Endothelial cell of umbilical vein (primary cell): Measurements from ENCODE around the gene CPNE5. TPM values are rescaled to one million over a fixed set of nuclear protein-coding genes. Genes with fewer than 3 reads are reported as not detected.

Source experiments
- BruUV-seq: library from RNA; stranded (reverse); fragments of 400-500 nt; replicated peaks from 2 replicates; lab custom pipeline; 2021; lab: Mats Ljungman, UMichigan
- CTCF ChIA-PET: fragments of 300-600, 350-600 bp; sonication (Branson Sonifier 250); formaldehyde crosslinking; loops from one replicate; lab custom pipeline; 2021; ENCODE audit warnings: antibody characterized with exemption, inconsistent platforms; lab: Charles Lee
- POLR2A ChIA-PET: fragments of 300-600, 350-600 bp; sonication (Branson Sonifier 250); formaldehyde crosslinking; loops from one replicate; lab custom pipeline; 2021; ENCODE audit warnings: antibody characterized with exemption, inconsistent platforms; lab: Charles Lee
- DNase-seq: peaks from one replicate; pipeline ENCODE4 v3.0.0-alpha.2; 2011; ENCODE audit warnings: low read depth, low spot score
- FAIRE-seq: peaks from 2 replicates; lab custom pipeline; 2011; peaks lifted over from hg19 to GRCh38; lab: Jason Lieb, UNC
- H2AFZ ChIP-seq: 2 replicates; pipeline ENCODE4 v1.6.0; 2012; ENCODE audit warnings: low read depth, low read length, control low read depth, inconsistent platforms
- H3K27ac ChIP-seq: 2 replicates; pipeline ENCODE4 v1.5.1; 2011; ENCODE audit warnings: low read depth, mild to moderate bottlenecking, control low read depth, low read length, moderate library complexity; ENCODE audit not compliant: insufficient read depth
- H3K27me3 ChIP-seq, 2 experiments: 2 replicates each; pipeline versions ENCODE4 v1.6.0 to v1.6.1; 2011; ENCODE audit warnings: low read length in 2 of 2, mixed read lengths in 1 of 2; ENCODE audit not compliant: control insufficient read depth in 2 of 2, insufficient read depth in 2 of 2
- H3K36me3 ChIP-seq, 2 experiments: 2 replicates in 1 of 2; 3 replicates in 1 of 2; pipeline ENCODE4 v1.5.1; 2011; ENCODE audit warnings: low read length in 2 of 2, mild to moderate bottlenecking in 1 of 2, moderate library complexity in 1 of 2; ENCODE audit not compliant: control insufficient read depth in 2 of 2, insufficient read depth in 2 of 2; ENCODE audit errors: extremely low read depth in 1 of 2
- H3K4me1 ChIP-seq: 3 replicates; pipeline ENCODE4 v1.5.1; 2011; ENCODE audit warnings: mild to moderate bottlenecking, low read length; ENCODE audit not compliant: control insufficient read depth, insufficient read depth; ENCODE audit errors: extremely low read depth
- H3K4me2 ChIP-seq: 2 replicates; pipeline ENCODE4 v1.6.1; 2011; ENCODE audit warnings: low read length, control low read depth, mixed read lengths; ENCODE audit not compliant: insufficient read depth
- H3K4me3 ChIP-seq, 3 experiments: fragments of 200-600 bp in 1 of 3; sonication (generic), shearing (Covaris generic) in 1 of 3; replicated peaks in 1 of 3; 2 replicates each; pipeline ENCODE4 v1.5.1; 2011 to 2016; ENCODE audit warnings: control low read depth in 3 of 3, low read length in 3 of 3, mild to moderate bottlenecking in 2 of 3, inconsistent platforms in 1 of 3, low read depth in 1 of 3, moderate library complexity in 1 of 3; ENCODE audit not compliant: insufficient read depth in 1 of 3
- H3K79me2 ChIP-seq: 2 replicates; pipeline ENCODE4 v1.6.0; 2012; ENCODE audit warnings: low read length, inconsistent platforms; ENCODE audit not compliant: control insufficient read depth, insufficient read depth
- H3K9ac ChIP-seq: replicated peaks from 2 replicates; pipeline ENCODE3; 2011; ENCODE audit warnings: low read length, control low read depth; ENCODE audit not compliant: insufficient read depth; ENCODE audit errors: extremely low read depth
- H3K9me1 ChIP-seq: replicated peaks from 3 replicates; pipeline ENCODE4 v1.6.0; 2011; ENCODE audit warnings: mild to moderate bottlenecking, low read length; ENCODE audit not compliant: control insufficient read depth, insufficient read depth; ENCODE audit errors: extremely low read depth
- H3K9me3 ChIP-seq: replicated peaks from 2 replicates; pipeline ENCODE4 v1.5.1; 2012; ENCODE audit warnings: low read length, inconsistent platforms; ENCODE audit not compliant: control insufficient read depth, insufficient read depth
- H4K20me1 ChIP-seq: replicated peaks from 2 replicates; pipeline ENCODE3; 2011; ENCODE audit warnings: mild to moderate bottlenecking, low read length; ENCODE audit not compliant: control insufficient read depth, insufficient read depth; ENCODE audit errors: extremely low read depth
- EZH2 ChIP-seq: IDR thresholded peaks from 2 replicates; pipeline ENCODE4 v1.6.1; 2012; ENCODE audit warnings: borderline replicate concordance, low read depth, mild to moderate bottlenecking, moderate library complexity, low read length, inconsistent platforms; ENCODE audit not compliant: severe bottlenecking
- FOS ChIP-seq: IDR thresholded peaks from 2 replicates; pipeline ENCODE4 v1.6.1; 2011; ENCODE audit warnings: mild to moderate bottlenecking, low read length, moderate library complexity, borderline replicate concordance; ENCODE audit not compliant: insufficient read depth
- JUN ChIP-seq: IDR thresholded peaks from 2 replicates; pipeline ENCODE4 v1.6.1; 2011; ENCODE audit warnings: borderline replicate concordance, low read depth; ENCODE audit not compliant: insufficient read length, insufficient read depth
- dilution Hi-C: fragments of 300-500 bp; cut with MboI; formaldehyde crosslinking; loops from one replicate; pipeline ENCODE4 v1.15.0; 2019; ENCODE audit warnings: low sequenced_read_pairs; ENCODE audit not compliant: extremely low pct_ligation_motif_present
- intact Hi-C: fragments of 100-400 bp; cut with micrococcal nuclease; formaldehyde crosslinking; loops from one replicate; pipeline ENCODE4 v1.10.0; 2022
- polyA plus RNA-seq, 4 experiments: library from polyadenylated mRNA; depleted of rRNA in 3 of 4; stranded (reverse) in 3 of 4; unstranded in 1 of 4; fragments of >200 nt; gene quantifications; 2 replicates each; pipeline versions ENCODE4 v1.2.1 to v1.2.3, GENCODE V29; 2011 to 2012; ENCODE audit warnings: missing spikeins in 1 of 4
- total RNA-seq: library from RNA; stranded (reverse); gene quantifications from 2 replicates; pipeline ENCODE4 v1.2.3, GENCODE V29; 2021

CPNE5 gene
- total and polyA plus RNA-seq, 2 donors (not counting 3 experiments of a cell fraction or from before 2014, with no cell fraction given) = 18.8 to 49.4 TPM

DNA sequence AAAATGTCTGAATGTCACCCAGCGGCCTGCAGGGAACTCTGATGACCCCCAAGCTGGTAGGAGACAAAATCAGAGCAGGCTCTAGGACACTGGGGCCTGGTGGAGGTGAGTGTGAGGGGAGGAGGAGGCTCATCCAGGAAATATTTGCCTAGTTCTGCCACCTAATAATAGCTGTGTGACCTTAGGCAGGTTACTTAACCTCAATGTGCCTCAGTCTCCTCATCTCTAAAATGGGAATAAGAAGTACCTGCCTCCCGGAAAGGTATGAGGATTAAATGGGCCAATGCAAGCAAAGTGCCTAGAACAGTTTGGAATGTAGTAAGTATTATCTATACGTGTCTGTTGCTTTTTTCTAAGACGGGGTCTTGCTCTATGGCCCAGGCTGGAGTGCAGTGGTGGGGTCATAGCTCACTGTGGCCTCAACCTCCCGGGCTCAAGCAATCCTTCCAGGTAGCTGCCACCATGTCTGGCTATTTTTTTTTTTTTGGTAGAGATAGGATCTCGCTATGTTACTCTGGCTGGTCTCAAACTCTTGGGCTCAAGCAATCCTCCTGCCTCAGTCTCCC is 81.2 kb downstream of the CPNE5 start:
- H3K79me2 ChIP-seq = no peaks in the 10 kb centered on the region
- no peak overlapping the region for H2AFZ ChIP-seq
- H3K27me3 ChIP-seq = no peaks in the 10 kb centered on the region
- no TSS peak for BruUV-seq
- peak overlapping the region; percentile 96 for H3K27ac ChIP-seq
- no peaks in the 10 kb centered on the region for H4K20me1 ChIP-seq
- no peaks in the 10 kb centered on the region for H3K9me1 ChIP-seq
- no peak overlapping the region for H3K4me3 ChIP-seq
- no peak for FAIRE-seq
- CTCF ChIA-PET = interaction anchor here (1.0 to 4.6 kb wide), 11 partner anchors 10 to 328 kb away, joined by 3 to 108 read pairs (median 18); no protein-coding TSS in a partner anchor
- no peak overlapping the region for H3K4me2 ChIP-seq
- H3K36me3 ChIP-seq = no peaks in the 10 kb centered on the region
- DNase-seq = no peak
- POLR2A ChIA-PET = no interaction called here
- dilution Hi-C loops (no loop called here), intact Hi-C loops (loop anchor here (2.0 kb wide), 1 partner anchor 67 kb away; no protein-coding TSS in a partner anchor)
- peaks cover 39% of the 10 kb centered on the region for H3K4me1 ChIP-seq
- H3K9ac ChIP-seq = no peak overlapping the region
- H3K9me3 ChIP-seq = no peaks in the 10 kb centered on the region
- TF ChIP-seq FOS (no peak), JUN (no peak)

DNA sequence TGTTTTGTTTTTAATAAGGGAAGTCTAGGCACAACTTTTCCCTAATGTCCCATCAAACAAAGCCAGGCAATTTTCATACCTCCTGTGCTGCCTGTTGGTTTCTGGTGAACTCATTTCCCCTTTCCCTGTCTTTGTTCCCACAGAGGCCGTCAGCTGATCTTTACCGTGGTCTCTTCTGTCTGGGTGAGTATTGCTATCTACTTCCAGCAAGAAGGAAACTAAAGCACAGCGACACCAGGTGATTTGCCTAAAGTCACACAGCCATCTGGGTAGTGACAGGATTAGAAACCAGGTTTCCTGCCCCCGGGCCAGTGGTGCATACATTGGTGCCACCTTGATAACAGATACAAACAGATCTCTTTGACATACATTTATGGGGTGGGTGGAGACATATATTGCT is 82.0 kb downstream of the CPNE5 start:
- H3K9me1 ChIP-seq = no peaks in the 10 kb centered on the region
- peak overlapping the region; percentile 4 for H3K4me2 ChIP-seq
- FAIRE-seq = peak; percentile 97
- POLR2A ChIA-PET = no interaction called here
- DNase-seq = peak; percentile 82
- peak overlapping the region; percentile 62 for H3K9ac ChIP-seq
- TF ChIP-seq EZH2 = no peak
- no peak overlapping the region for H3K4me3 ChIP-seq
- intact Hi-C loops (no loop called here), dilution Hi-C loops (no loop called here)
- no peaks in the 10 kb centered on the region for H3K36me3 ChIP-seq
- H4K20me1 ChIP-seq = no peaks in the 10 kb centered on the region
- no TSS peak for BruUV-seq
- no peaks in the 10 kb centered on the region for H3K27me3 ChIP-seq
- H3K4me1 ChIP-seq = peaks cover 47% of the 10 kb centered on the region
- no peak overlapping the region for H2AFZ ChIP-seq
- H3K79me2 ChIP-seq = no peaks in the 10 kb centered on the region
- no peaks in the 10 kb centered on the region for H3K9me3 ChIP-seq
- CTCF ChIA-PET = interaction anchor here (1.1 to 2.8 kb wide), 3 partner anchors 12 to 142 kb away, joined by 4 to 11 read pairs (median 8); no protein-coding TSS in a partner anchor
- peak overlapping the region; percentile 96 for H3K27ac ChIP-seq
